ENCODE results near the gene DESI2. TPM values are rescaled to one million over a fixed set of nuclear protein-coding genes. Genes with fewer than 3 reads are reported as not detected.

The DESI2 gene
- total RNA-seq, 4 donors from 2014 or later = 33.4 to 47.6 (median 35.4) TPM

GRCh38 chr1:244757091-244757939 is 104.4 kb downstream of the DESI2 start:
- DNase-seq (ENCODE audit: low spot score) (no peak), ATAC-seq (ENCODE audit: low FRiP score) (no peak)
- TF ChIP-seq CTCF (IDR thresholded peaks at IDR 0.05) = no peak

Small RNAs within 50 kb of the gene (small RNA-seq; reads per million reads assigned to genes)
- not detected for gene AL451007.1

Other genes with a start within 250 kb of the DESI2 start
- 10 to 100 TPM; 21.3 to 41.4 (median 32.4) TPM for gene ADSS2, start 201.2 kb upstream of the DESI2 start, total RNA-seq
- gene CATSPERE, start 191.9 kb upstream of the DESI2 start, total RNA-seq = 1 to 10 TPM in 2 of 4 donors, under 1 TPM in 2; 0.24 to 1.4 (median 1.0) TPM
- gene COX20, start 182.5 kb downstream of the DESI2 start, total RNA-seq = 10 to 100 TPM; 19.4 to 43.2 (median 24.1) TPM
- gene HNRNPU, start 211.4 kb downstream of the DESI2 start, total RNA-seq = 100 to 1,000 TPM; 325 to 565 (median 451) TPM

Data from omental fat pad (tissue), 4 donors.